ENCODE results near the gene OR10H3.

GRCh38 chr19:15721268-15721667 is 16.5 kb upstream of the OR10H3 start:
- TF ChIP-seq POLR2AphosphoS5 (IDR thresholded peaks at IDR 0.05), result no peak
- no peak for TF ChIP-seq CTCF (IDR thresholded peaks at IDR 0.05)
- no peak for TF ChIP-seq EP300 (IDR thresholded peaks at IDR 0.05)
- no peak for TF ChIP-seq POLR2A (IDR thresholded peaks at IDR 0.05)
